HG02610 (cell line): ENCODE data around the gene TMEM219.
A peak's percentile ranks its signal among the peaks of the same experiment; 100 is the strongest.

ENCODE experiments used
- ATAC-seq: cut with Tn5 transposase; IDR thresholded peaks from one replicate; pipeline ENCODE4 v1.9.1; 2021; ENCODE audit warnings: mild to moderate bottlenecking, moderate library complexity; ENCODE audit not compliant: unreplicated experiment

The TMEM219 gene

DNA sequence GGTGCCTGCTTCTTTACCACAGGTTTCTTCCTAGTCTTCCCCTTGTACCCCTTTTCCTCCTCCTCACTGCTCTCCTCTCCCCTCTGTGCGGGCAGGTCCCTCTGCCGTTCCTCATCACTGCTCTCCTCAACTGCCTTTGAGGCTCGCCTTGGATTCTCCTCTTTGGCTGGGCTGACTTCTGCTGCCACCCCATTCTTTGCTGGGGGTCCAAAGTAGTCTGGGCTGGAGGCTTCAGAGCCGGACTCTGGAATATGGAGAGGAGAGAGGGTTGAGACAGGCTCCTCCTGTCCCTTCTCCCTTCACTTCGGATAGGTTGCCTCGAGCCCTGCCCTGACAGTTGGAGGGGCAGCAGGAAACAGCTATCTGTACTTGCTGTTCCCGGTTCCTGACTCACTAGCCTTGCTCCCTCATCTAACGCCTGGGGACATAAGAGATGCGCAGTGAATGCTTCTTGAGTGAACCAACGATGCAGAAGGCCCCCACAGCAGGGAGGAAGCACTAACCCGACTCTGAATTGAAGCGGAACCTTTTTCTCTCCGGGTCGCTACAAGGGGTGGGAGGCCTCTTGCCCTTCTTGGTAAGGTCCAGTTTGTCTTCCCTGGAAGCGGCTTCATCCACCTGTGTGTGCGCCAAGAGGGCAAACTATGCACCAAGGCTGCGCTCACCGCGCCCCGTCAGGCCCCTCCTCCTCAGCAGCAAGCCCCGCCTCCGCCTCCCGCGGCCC lies 32.9 kb downstream of the TMEM219 start:
- ATAC-seq, result peak; percentile 15

DNA sequence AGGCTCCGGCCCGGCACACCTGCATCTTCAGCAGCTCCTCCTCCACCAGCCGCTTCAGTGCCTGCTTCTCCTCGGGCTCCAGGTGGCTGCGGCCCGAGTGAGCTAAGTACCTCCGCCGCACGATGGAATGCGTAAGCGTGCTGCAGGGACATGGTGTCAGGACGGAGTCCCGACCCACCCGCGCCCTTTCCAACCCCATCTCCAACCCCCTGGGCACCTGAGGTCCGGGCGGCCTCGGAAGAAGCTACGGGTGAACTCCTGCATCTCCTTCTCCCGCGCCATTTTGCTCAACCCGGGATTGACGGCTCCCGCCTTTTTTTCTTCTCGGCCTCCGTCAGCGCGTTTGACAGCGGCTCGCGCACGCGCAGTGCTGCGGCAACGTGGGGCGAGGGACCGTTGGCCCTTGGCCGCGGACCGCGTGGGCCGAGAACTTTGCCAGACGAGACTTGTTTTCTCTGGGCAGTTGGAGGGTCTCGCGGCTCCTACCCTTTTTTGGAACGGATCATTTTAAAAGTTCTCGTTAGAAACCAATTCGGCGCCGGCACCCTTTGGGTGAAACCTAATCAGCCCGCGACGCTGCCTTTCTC lies 33.5 kb downstream of the TMEM219 start, which contains the start of gene HIRIP3:
TSS of gene HIRIP3 (minus strand) at position 294 of the 587 bp plus-strand sequence. CDS start at position 282, 12 bp downstream.
- peak; percentile 41 for ATAC-seq

DNA sequence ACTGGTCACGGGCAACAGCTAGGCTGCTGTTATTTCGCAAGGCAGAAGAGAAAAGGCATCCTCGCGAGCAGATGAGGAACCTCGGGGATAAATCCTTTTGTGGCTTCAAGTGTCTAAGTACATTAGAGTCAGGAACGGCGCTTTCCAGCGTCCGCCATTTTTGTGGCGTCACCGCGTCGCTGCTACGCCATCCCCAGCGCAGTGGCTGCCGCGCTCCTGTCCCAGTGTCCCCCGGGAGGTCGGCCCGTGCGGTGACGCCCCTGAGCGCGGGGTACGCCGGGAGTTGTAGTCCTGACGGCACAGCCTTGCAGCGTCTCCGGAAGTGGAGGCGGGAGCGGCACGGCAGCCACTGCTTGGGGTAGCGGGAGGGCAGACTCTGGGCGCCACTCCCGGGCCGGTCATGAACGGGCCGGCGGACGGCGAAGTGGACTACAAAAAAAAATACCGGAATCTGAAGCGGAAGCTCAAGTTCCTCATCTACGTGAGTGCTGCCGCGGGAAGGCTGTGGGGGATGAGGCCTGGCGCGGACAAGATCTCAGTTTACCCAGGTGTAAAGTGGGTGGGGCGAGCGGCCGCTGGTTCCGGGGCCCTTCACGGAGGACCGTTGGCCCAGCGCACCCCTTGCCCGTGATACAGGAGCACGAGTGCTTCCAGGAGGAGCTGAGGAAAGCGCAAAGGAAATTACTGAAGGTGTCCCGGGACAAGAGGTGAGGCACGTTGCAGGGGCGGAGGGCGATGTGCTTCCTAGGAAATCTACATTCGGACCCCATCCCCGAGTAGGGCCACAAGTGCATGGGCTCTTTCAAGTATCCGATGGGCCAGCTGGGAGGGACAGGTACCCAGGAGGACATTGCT lies 34.3 kb downstream of the TMEM219 start, which contains the start of gene INO80E:
TSS of gene INO80E (plus strand) at position 331 of the 855 bp plus-strand sequence. CDS start at position 401, 70 bp downstream.
- peak; percentile 88 for ATAC-seq

DNA sequence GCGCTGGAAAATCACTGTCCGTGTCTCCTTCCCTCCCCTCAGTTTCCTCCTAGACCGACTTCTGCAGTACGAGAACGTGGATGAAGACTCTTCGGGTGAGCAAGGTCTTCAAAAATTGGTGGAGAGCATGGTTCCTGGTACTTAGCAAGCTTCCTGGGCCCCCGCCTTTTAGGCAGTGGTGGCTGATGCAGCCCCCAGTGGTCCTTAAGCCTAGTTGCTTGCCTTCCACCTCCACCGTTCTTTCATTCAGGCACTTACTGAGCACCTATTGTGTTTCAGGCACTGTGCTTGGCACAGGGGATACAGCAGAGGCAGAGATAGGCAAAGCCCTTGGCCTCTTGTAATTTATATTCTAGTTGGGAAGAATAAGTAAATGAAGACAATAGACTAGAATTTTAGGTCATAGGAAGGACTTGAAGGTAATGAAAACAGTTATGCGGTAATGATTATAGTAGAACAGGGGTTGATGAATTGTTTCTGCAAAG lies 34.9 kb downstream of the TMEM219 start:
- no peak for ATAC-seq

DNA sequence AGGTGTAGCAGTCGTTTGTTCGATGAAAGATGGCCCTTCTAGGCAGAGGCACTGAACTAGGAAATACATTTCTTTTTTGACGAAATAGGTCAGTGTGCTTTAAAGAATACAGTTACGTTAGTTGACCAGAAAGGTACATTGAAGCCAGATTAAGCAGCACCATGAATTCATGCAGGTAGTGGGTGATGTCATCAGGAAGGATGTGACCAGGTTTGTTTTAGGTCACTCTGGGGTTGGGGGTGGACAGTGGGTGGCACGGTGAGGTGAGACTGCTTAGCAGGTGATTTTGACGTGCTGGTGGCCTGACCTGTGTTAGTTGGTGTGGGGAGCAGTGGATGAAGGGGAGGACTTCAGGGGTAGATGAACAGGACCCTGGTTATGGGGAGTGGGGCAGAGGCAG lies 37.7 kb downstream of the TMEM219 start:
- ATAC-seq, result no peak

DNA sequence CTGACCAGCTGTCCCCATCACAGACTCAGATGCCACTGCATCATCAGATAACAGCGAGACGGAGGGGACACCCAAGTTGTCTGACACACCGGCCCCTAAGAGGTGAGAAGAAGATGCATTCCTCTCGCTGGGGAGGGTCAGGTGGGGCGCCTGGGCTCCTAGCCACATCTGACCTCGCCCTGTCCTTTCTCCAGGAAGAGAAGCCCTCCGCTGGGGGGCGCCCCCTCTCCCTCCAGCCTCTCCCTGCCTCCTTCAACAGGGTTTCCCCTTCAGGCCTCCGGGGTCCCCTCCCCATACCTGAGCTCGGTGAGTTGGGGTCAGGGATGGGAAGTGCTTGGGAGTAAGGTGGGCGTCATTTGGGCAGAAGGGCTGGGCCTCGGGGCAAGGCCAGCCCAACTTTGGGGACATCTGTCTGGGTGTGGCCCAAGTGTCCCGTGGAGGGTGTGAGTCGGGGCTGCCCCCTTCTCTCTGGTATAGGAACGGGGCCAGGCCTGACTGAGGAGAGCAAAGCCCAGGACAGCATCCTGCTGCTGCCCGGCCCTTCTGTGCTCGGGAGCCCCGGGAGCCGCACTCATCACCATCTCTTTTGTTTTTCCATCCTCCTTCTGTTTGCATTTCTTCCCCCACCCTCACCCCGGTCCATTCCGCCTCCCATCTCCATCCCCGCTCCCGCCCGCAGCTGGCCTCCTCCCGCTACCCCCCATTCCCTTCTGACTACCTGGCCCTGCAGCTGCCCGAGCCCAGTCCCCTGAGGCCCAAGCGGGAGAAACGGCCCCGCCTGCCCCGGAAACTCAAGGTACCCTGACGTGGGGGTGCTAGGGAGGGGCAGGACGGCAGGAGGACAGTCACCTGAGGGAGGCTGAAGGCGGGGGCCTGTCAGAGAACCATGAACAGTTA lies 39.1 kb downstream of the TMEM219 start:
- ATAC-seq, result no peak

DNA sequence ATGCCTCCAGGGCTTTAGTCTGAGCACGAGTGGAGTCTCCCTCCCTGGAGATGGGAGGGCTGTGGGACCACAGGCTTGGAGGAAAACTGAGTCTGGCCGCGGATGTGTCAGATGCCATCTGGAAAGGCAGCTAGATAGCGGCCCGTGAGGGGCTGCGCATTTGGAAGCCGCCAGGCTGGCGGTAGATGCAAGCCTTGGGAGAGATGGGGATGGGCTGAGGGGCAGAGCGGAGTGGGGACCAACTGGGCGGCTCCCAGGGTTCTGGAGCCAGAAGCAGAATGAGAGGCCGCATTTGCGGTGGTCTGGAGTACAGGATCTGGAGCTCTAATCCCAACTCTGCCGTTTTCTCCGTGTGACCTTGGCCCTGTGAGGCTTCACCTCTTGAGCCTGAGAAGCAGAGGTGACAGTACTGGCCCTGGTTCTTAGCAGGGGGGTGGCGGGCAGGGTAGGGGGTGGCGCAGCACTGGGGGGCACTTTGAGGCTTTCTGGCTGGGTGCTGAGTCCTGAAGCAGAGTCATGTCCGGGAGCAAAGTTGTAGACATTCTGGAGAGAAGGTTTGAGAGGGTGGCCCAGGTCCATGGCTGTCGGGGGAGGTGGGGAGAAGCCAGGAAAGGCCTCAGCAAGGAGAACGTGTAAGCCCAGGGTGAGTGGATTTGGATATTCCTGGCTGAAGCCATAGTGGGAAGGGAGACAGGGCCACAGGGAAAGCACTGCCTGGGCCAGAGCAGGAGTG lies 40.9 kb downstream of the TMEM219 start:
- no peak for ATAC-seq

DNA sequence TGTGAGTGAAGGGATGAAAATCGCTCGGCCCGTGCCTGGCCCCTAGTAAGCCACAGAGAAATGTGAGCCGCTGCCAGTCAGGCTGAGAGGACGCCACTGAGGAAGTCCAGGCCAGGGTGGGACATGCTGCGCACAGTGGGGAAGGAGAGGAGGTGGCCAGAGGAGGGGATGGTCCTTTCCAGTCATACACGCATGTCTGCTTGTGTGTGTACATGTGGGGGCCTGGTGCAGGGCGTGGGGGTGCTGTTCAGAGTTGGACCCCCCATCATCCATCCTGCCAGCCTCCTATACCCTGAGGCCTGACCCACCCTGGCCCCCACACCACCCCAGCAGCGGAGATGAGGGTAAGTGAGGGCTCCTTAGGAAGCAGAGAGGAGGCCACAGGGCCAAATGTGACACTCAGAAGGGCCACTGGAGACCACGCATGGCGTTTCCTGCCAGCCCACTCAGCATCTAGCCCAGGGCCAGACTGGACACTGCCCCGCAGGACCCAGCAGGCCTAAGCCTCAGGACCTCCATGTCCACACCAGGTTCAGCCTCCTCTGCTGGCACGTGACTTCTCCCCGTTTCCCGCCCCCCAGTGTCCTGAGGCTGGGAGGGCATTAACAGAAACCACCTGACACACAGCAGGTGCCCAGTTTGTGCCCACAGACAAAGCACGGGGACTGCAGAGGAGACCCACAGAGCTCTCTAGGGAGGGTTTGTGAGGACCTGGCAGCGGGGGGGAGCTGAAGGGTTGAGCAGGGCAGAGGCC lies 42.0 kb downstream of the TMEM219 start:
- ATAC-seq, result no peak

DNA sequence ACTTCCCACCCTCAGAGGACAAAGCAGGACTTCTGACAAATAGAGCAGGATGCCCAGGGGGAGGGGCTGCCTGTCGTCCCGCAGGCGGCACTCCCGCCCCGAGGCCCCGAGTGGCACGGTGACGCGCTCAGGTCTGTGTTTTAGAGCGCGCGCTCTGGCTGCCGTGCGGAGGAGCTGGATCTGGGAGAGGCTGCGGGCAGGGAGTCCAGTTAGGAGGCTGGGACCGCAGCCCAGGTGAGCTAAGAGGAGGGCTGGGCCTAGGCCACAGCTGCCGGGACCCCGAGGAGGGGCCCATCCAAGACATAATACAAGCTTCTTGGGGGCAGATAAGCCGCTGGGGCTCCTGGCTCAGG lies 42.5 kb downstream of the TMEM219 start:
- ATAC-seq, result no peak

DNA sequence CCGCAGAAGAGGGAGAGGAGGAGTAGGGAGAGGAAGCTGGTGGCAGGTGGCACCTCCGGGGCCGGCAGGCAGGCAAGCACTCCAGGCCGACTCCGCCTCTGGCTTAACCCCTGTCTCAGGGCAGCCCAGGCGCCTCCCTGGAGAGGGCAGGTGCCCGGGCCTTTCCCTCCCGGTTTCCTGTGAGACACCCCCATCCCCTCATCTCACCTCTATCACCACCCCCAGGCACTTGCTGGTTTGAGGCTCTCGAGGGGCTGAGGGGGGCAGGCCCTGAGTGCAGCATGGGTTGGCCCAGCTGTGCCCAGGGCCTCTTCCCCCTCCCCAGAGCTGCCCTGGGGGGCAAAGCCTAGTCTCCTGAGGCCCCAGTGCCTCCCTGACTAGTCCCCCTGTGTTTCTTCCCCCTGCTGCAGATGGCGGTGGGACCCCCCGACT lies 42.9 kb downstream of the TMEM219 start:
- ATAC-seq, result no peak

DNA sequence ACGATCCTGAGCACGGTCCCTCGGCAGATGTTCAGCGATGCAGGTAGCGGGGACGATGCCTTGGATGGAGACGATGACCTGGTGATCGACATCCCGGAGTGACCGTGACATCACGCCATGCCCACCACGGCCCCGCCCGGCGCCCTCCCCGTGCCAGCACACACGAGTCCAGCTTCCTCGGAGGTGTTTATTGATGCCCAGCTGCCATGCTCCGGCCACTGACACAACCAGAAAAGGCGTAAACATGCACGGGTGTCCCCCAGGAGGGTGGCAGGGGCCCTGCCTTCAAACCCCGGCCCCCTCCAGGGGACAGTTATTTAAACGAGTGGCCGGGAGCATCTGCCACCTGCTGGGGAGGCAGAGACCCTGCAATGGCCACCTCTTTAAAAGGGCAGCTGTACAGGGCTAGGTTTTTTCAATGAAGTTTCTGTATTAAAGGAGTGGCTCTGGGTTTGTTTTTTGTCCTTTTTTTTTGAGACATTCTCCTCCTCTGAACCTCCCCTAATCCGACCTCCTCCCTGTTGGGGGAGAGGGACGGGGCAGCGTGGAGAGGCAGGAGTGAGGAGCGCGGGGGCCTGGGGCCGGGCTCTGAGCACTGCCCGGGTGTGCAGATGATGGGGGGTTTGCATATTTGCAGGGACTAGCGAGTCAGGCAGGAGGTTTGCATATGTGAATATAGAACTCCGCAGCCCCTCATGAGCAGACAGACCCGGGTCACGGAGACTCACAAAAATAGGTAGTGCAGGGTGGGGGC lies 43.6 kb downstream of the TMEM219 start:
- ATAC-seq, result no peak

DNA sequence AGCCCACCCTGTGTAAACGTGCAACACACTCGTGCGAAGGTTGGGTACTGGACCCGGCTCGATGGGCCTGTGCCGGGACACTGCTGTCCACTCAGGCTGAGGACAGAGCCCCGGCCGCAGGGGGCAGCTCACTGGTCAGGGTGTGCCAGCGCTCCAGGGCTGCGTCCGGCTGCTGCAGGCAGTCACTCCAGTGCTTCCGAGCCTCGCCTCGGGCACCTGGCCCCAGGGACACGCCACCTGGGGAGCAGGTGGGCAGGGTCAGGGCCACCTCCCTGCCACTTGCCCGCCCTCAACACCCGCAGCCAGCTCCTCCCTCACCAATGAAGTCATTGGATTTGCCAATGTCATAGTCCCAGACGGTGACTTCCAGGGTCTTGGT lies 44.2 kb downstream of the TMEM219 start:
- ATAC-seq, result no peak

DNA sequence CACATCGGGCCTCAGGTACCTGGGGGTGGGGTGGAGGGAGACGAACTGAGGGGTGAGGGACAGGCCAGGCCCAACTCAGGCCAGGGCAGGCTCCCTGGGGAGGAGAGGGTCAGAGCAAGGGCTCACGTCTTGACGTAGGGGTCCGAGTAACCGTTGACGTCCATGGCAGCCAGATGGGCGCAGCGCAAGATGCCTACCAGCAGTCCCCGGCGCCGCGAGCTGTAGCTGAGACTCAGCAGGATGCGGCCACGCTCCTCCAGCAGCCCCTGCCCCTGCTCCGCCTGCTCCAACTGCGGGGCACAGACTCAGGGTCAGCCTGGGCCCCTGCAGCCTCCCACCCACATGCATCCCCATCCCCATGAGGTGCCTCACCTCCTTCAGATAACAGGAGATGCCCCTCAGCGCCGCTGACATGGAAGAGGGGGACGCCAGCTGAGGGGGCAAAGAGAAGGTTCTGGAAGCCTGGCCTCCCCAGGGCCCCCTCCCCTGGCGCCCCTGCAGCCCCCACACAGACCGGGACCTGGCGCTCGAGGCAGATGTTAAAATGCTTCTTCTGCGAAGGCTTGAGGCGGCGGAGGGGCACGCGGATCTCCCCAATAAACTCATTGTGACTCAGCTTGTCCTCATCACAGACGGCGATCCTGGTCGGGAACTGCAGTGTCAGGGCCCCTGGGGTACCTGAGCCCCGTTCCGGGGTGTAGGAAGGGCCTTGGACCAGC lies 44.9 kb downstream of the TMEM219 start:
- no peak for ATAC-seq

DNA sequence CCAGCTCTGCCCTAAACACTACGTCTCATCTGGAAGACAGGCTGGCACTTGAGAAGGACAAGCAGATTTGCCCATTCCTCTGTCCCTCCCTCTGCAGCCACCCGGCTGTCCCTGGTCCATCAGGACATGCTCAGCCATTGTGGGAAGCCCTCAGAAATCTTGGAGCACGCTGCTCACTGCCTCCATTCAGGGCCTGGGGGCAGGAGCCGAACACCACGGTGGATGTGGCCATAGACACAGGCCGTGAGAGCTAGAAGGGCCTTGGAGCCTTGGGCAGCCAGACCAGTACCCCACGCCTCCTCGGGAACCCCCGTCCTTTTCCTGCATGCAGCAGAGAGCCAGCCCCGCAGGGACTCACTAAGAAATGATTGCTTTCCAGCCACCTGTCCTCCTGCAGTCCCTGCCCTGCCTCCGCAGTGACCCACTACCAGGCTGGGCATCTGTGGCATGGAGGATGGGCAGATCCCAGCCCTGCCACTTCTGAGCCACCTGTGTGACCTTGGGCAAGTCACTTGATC lies 45.6 kb downstream of the TMEM219 start:
- no peak for ATAC-seq

DNA sequence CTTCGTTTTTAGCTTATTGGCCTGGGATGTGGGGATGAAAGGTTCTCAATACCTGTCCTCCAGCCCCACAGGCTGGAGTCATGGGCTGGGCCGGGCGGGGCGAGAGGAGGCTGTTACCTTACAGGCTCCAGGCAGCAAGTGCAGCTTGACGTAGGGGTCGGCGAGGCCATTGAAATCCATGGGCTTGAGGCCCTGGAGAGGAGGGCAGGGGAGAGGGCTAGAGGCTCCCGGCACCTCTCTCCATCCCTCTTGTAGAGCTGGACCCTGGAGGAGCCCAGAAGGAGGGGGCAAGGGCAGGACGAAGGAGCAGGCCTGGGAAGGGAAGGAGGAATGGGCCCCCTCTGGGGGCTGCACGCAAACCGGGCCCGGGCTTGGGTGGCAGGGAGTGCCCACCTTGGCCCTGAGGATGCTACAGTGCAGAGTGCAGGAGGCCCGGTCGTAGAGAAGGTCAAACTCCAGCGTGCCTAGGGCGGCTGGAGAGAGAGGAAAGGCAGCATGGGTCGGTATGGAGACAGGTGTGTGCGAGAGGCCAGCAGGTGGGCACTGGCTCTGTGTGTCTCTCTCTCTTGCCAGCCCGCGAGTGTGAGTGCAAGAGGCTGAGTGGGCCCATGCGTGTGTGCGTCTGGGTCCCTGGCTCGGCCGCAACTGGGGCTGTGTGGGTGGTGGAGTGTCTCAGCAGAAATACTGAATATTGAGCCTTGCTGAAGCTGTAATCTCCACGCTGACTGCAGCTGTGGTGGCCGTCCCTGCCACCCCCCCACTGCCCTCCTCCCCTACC lies 47.4 kb downstream of the TMEM219 start:
- ATAC-seq, result no peak

DNA sequence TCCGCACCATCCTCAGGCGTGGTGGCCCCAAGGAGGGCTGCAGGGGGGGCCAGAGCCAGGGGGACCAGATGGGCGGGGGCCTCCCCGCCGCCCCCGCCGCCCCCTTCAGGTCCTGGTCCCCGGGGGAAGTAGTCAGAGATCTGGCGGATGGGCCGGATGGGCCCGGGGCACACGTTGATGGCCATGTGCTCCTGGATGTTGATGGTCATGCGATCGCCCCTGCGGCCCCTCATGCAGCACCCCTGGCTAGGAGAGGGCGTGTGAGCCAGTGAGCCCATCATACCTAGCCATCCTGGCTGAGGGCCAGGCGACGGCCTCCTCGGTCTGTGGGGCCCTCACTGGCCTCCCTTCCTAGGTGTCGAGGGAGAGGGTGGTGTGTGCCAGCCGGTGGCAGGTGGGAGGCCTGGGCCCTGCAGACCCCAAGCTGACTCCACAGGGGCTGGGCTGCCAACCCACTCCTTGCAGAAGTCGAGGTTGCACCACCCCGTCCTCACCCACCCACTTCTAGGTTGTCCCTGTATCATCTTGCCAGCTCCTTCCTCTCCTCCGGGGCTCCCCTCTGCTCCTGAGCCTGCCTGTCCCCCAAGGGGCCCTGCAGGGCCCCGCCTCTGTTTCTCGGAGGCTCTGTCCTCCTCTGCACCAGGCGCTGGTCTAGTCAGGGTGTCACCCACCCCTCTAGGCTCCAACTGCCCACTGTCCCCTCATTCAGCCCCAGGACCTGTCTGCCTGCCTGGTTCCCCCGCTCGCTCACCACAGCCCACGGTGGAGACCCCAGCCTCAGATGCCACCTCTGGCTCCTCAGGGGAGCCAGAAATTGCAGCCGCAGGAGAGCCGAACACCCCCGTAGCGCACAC lies 48.3 kb downstream of the TMEM219 start:
- ATAC-seq, result no peak
